PC-9 (cell line): Measurements from ENCODE around the gene HMGCS1.

Experiments
- CTCF ChIP-seq: fragments of 200-600 bp; sonication (generic); conservative IDR thresholded peaks from 2 replicates; pipeline ENCODE4 v1.6.1; 2017; ENCODE audit warnings: mixed run types, antibody characterized with exemption, mild to moderate bottlenecking, moderate library complexity
- EZH2 ChIP-seq: fragments of 200-600 bp; sonication (generic); IDR thresholded peaks from 2 replicates; pipeline ENCODE4 v1.8.0; 2017; ENCODE audit warnings: antibody characterized with exemption, low read depth

DNA sequence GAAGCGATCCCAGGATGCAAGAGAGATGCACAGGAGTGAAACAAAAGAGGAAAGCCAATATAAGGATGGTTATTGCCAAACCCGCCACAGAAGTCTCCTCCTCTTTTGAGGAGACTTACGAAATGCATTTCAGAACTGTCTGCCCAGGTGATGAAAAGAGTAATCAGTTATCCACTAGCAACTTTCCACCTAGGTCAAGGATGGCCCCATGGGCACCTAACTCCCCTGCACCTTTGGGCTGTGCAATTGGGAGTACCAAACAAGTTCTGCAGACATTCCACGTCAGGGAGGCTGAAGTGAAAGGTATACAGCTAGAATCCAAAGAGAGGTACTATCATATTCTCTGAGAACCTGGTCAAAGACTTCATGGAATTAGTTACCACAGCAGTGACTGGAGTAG, 25.7 kb downstream of the HMGCS1 start:
- TF ChIP-seq CTCF, result no peak
- TF ChIP-seq EZH2, result no peak
